Measurements from ENCODE around the gene UVRAG. TPM values are rescaled to one million over a fixed set of nuclear protein-coding genes. Genes with fewer than 3 reads are reported as not detected.

Gene UVRAG
- total RNA-seq, 4 donors from 2014 or later: 27.1 to 35.9 (median 31.0) TPM

DNA sequence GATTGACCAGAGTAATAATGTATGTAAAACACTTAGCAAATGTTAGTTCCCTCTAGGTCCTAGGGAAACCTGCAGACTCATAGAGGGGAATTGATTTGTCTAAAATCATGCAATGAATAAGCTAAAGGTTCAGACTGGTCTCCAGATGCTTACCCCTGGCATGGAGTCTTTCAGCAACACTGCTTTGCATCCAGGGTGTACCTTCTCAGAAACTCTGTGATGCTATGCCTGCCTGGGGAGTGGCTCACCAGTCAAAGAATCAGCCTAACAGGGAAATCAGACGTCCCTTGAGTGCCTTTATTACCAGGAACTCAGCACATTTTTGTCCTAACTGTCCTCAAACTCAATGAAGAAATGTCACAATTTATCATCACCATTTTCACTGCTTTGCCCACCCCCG lies 5.9 kb upstream of the UVRAG start:
- intact Hi-C loops (cut with DNase I): no loop called here
- 71 to 73% methylated on average over 2 of the region's 2 CpGs for WGBS, 2 donors
- TF ChIP-seq, protein P1, sequence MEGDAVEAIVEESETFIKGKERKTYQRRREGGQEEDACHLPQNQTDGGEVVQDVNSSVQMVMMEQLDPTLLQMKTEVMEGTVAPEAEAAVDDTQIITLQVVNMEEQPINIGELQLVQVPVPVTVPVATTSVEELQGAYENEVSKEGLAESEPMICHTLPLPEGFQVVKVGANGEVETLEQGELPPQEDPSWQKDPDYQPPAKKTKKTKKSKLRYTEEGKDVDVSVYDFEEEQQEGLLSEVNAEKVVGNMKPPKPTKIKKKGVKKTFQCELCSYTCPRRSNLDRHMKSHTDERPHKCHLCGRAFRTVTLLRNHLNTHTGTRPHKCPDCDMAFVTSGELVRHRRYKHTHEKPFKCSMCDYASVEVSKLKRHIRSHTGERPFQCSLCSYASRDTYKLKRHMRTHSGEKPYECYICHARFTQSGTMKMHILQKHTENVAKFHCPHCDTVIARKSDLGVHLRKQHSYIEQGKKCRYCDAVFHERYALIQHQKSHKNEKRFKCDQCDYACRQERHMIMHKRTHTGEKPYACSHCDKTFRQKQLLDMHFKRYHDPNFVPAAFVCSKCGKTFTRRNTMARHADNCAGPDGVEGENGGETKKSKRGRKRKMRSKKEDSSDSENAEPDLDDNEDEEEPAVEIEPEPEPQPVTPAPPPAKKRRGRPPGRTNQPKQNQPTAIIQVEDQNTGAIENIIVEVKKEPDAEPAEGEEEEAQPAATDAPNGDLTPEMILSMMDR (IDR thresholded peaks at IDR 0.05): no peak

DNA sequence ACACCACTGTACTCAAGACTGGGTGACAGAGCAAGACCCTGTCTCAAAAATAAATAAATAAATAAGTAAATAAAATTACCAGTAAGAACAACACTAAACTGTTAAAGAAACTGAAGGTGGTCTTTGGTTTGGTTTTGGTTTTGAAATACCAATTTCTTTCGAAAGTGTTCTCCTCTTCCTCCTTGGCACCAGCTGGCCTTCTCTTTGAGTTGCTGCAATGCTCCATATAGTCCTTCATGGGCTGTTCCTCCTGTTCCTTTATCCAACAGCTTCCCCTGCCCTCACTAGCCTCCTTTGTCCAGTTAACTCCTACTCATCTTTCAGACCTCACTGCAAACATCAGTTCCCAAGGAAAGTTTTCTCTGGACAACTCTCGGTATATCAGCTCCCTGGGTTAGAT lies 5.0 kb upstream of the UVRAG start:
- WGBS, 2 donors: 68 to 95% methylated on average over 2 of the region's 2 CpGs
- peaks cover 0 to 9% of the 10 kb centered on the region in 2 donors for H3K4me1 ChIP-seq
- TF ChIP-seq, protein P1 (IDR thresholded peaks at IDR 0.05): no peak
- TF ChIP-seq POLR2A (IDR thresholded peaks at IDR 0.05): no peak
- no peaks in the 10 kb centered on the region for H3K9me3 ChIP-seq
- no peaks in the 10 kb centered on the region for H3K27me3 ChIP-seq
- intact Hi-C loops (cut with DNase I): no loop called here
- no peak for DNase-seq
- H3K27ac ChIP-seq: no peak overlapping the region
- H3K36me3 ChIP-seq: no peaks in the 10 kb centered on the region
- H3K4me3 ChIP-seq (replicated peaks in 1 of 3): no peak overlapping the region

More for the DNA sequence above, 5.9 kb upstream of the UVRAG start:
- Histone ChIP-seq H3K9me3 (no peaks in the 10 kb centered on the region), H3K27ac (no peak overlapping the region), H3K27me3 (no peaks in the 10 kb centered on the region), H3K36me3 (no peaks in the 10 kb centered on the region), H3K4me1 (peaks cover 0 to 9% of the 10 kb centered on the region in 2 donors), H3K4me3 (replicated peaks in 1 of 3) (no peak overlapping the region)
- no peak for DNase-seq

DNA sequence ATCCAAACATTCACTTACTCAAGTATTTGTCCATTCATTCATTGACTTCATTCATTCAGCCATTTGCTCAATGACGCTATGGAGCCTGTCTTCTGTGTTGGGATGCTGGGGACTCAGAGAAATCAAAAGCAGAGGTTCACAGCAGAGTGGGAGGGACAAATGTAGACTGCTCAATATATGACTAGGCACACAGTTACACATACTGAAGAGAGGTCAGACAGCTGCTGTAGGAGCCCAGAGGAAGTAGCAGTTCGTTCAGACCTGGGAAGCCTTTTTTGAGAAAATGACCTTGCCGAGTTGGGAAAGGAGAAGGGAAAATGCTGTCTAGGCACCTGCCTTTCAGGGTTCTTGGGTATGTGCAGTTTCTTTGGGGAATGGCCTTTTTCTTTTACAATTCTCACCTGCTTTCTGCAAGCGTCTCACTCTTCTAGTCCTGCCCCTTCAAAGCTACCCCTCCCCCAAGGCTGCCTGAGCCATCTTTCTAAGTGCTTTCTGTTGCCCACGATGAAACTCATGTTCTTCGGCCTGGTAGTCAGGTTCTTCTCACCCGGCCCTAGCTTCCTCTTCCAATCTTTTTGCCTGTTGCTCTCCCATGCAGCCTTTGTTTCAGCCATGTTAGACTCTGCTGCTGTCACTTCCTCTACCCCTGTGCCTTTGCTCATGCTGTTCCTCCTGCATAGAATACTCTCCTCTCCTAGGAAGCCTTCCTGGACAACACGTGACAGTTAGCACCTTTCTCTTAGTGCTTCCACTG lies 4.2 kb upstream of the UVRAG start:
- TF ChIP-seq, protein P1 (IDR thresholded peaks at IDR 0.05): no peak
- no peak for TF ChIP-seq POLR2A (IDR thresholded peaks at IDR 0.05)
- intact Hi-C loops (cut with DNase I): no loop called here
- WGBS, 2 donors: 83 to 89% methylated on average over 8 of the region's 8 CpGs

DNA sequence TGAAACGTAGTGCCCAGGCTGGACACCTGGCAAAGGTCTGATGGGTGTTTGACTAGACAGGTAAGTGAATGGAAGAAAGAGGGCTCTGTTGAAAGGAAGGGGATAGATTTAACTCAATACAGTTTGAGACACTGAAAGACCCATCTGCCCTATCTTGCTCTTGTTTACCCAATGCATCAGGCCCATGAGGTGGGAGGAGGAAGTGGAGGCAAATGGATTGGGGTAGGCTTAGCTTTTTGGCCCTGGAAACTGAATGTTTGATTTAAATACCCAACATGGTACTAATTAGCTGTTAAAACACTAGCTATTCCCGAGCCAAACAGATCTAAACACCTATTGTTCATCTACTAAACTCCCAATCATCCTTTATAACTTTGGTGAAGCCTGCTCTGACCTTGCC lies 3.5 kb upstream of the UVRAG start:
- Histone ChIP-seq H3K4me1 (peaks cover 7 to 14% of the 10 kb centered on the region in 2 donors), H3K9me3 (no peaks in the 10 kb centered on the region), H3K27me3 (no peaks in the 10 kb centered on the region), H3K27ac (no peak overlapping the region), H3K36me3 (no peaks in the 10 kb centered on the region), H3K4me3 (replicated peaks in 1 of 3) (no peak overlapping the region)
- DNase-seq: no peak
- TF ChIP-seq, protein P1 (IDR thresholded peaks at IDR 0.05): no peak
- TF ChIP-seq POLR2A (IDR thresholded peaks at IDR 0.05): no peak
- WGBS, 2 donors: 80 to 81% methylated on average over 2 of the region's 2 CpGs
- intact Hi-C loops (cut with DNase I): no loop called here

More for the DNA sequence above, 4.2 kb upstream of the UVRAG start:
- no peak for DNase-seq
- Histone ChIP-seq H3K4me1 (peaks cover under 1 to 9% of the 10 kb centered on the region in 2 donors), H3K36me3 (no peaks in the 10 kb centered on the region), H3K9me3 (no peaks in the 10 kb centered on the region), H3K27ac (no peak overlapping the region), H3K27me3 (no peaks in the 10 kb centered on the region), H3K4me3 (replicated peaks in 1 of 3) (no peak overlapping the region)

DNA sequence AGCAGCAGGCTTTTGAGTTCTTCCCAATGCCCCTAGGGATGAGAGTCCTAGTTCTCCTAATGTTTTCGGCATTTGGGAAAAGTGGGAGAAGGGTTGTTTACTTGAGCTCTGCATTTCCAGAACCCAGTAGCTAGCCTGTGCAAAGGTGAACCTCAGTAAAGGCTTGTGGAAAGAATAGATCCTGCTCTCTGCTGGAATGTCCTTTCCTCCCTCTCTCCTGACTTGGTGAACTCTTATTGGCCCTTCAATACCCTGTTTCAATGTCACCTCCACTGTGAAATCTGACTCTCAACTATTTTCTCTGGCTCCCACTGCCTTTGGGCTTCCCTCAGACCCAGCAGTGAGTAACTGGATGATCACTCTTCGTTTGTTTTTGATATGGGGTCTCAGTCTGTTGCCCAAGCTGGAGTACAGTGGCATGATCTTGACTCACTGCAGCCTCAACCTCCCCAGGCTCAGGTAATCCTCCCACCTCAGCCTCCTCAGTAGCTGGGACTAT lies 2.4 kb upstream of the UVRAG start:
- H3K27me3 ChIP-seq: no peaks in the 10 kb centered on the region
- no peaks in the 10 kb centered on the region for H3K9me3 ChIP-seq
- TF ChIP-seq POLR2A (IDR thresholded peaks at IDR 0.05): no peak
- TF ChIP-seq, protein P1 (IDR thresholded peaks at IDR 0.05): no peak
- H3K36me3 ChIP-seq: no peaks in the 10 kb centered on the region
- peaks cover 16 to 25% of the 10 kb centered on the region in 2 donors for H3K4me1 ChIP-seq
- DNase-seq: no peak
- no peak overlapping the region for H3K4me3 ChIP-seq (replicated peaks in 1 of 3)
- H3K27ac ChIP-seq: peak overlapping the region in 1 of 3 donors; percentile 47
- intact Hi-C loops (cut with DNase I): no loop called here
- 83 to 85% methylated on average over 2 of the region's 2 CpGs for WGBS, 2 donors
